Measurements from ENCODE around the gene ULK4. TPM values are rescaled to one million over a fixed set of nuclear protein-coding genes. Genes with fewer than 3 reads are reported as not detected.
"Not testable (repeated sequence)": the region's sequence is repeated elsewhere in the genome, so short reads cannot be mapped to it uniquely, and the experiment has no call there.

Gene ULK4
- total RNA-seq, 1 donor, result 23.2 TPM

GRCh38 chr3:41960826-41961750, 815 bp downstream of the ULK4 start:
- peak; percentile 39 to 71 (median 63) for DNase-seq (ENCODE audit: low read depth in 2 of 3, low spot score in 2 of 3)

GRCh38 chr3:41956574-41956973, 5.3 kb downstream of the ULK4 start:
- DNase-seq (ENCODE audit: low read depth in 2 of 3, low spot score in 2 of 3), result no peak

DNA sequence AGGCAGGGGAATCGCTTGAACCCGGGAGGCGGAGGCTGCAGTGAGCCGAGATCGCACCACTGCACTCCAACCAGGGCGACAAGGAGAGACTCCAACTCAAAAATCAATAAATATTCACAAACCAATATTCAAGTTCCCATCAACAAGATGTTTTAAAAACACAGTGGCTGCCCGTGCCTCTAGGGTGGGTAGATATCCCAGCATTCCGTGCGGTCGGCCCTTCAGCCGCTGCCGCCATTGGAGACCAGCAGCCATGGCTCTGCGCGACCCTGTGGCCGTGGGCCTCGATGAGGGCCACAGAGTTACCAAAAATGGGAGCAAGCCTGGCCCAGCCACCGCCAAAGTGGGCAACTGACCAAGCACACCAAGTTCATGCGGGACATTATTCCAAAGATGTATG, 6.7 kb downstream of the ULK4 start:
- DNase-seq (ENCODE audit: low read depth in 2 of 3, low spot score in 2 of 3), result no peak

DNA sequence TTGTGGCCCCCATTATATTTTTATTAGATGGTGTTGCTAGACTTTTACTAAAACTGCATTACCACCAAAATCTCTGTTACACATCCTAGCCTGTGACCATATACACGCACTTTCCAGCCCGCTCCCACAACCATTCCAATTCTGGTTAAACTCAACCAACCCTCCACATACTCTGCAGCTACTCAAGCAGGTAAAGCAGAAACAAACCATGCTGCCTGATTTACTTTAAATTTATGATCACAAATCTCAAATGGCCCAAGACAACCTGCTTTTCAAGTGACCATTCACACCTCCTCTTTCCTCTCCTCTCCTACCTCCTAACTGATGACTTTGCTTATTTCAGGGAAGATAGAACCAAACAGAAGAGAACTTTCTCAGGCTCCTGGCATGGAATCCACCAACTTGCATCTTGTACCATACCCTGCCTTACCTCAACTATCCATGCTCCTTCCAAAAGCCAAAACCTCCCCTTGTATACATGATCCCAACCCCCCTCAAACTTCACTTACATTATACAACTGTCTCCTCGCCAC, 18.5 kb downstream of the ULK4 start:
- DNase-seq (ENCODE audit: low read depth in 2 of 3, low spot score in 2 of 3), result no peak

- no peak for DNase-seq (ENCODE audit: low read depth in 2 of 3, low spot score in 2 of 3)
These were observed 21.5 kb downstream of the ULK4 start for GRCh38 chr3:41940393-41940792.

GRCh38 chr3:41936384-41936783, 25.5 kb downstream of the ULK4 start:
- no peak for DNase-seq (ENCODE audit: low read depth in 2 of 3, low spot score in 2 of 3)

DNA sequence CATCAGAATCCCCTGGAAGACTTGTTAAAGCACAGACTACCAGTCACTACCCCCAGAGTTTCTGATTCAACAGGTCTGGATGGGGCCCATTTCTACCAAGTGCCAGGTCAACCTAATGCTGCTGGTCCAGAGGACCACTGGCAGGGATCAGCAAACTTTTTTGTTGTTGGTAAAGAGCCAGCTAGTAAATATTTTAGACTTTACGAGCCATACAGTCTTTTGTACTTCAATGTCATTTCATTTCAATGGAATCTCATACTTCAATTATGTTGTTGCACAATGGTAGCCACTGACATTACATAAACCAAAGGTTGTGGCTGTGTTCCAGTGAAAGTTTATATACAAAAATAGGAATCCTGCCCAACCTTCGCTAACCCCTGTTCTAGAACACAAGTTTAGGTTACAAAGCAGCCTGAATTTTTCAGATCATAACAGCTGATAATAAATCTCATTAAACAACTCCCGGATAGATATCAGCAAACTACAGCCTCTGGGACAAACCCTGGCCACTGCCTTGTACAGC, 28.7 kb downstream of the ULK4 start:
- no peak for DNase-seq (ENCODE audit: low read depth in 2 of 3, low spot score in 2 of 3)

GRCh38 chr3:41932464-41932863, 29.4 kb downstream of the ULK4 start:
- no peak for DNase-seq (ENCODE audit: low read depth in 2 of 3, low spot score in 2 of 3)

DNA sequence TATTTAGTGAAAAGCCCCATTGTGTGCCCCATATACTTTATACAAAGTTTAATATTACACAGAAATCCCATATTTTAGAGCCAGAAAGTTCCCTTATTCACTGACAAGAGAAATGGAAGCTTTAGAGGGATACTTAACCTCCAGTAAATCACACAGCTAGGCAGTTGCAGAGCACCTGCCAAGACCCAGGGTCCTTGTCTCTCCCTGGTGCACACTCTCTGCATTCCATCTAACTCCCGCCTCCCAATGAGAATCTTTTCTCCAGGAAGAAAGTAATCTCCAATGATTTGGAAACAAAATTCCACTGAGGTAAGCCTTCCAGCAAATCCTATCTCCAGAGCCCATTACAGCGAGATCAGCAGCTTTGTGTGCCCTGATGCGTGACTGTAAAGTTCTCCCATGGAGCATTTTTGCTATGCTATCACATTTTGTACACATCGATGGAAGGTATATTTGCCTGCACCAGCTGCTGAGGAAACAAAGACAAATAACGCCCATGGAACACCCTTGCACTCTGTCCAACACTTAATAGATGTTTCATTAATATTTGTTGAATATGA, 41.4 kb downstream of the ULK4 start:
- DNase-seq (ENCODE audit: low read depth in 2 of 3, low spot score in 2 of 3), result no peak

DNA sequence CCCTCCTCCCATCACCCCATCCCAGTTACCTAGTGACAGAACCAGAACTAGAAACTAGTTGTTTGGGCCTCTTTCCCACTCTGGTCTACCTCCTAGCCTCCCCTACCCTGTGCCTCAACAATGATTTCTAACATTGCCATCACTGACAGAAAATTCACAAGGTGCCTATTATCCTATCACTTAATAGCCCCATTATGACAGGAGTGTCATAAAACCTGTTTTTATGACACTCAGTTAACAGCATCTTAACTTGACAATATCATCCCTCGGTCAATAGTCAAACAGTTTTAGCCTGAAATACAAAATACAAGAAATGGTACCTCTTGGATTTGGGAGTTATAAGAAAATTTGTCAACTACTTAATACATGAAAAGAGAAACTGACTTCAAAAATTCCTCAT, 46.5 kb downstream of the ULK4 start:
- no peak for DNase-seq (ENCODE audit: low read depth in 2 of 3, low spot score in 2 of 3)

DNA sequence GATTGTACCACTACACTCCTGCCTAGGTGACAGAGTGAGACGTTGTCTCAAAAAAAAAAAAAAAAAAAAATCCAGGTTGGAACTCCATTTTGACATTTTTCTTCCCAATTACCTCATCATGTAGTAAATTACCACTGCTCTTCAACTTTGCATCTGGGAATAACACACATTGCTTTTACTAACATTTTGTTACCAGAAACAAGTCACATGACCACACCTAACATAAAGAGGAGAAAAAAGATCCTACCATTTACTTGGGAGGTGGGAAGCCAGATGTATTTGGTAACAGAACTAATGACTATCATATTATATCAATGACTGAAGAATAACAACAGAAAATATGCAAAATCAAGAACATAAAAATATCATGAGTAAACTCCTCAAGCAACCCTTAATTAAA, 49.6 kb downstream of the ULK4 start:
- DNase-seq (ENCODE audit: low read depth in 2 of 3, low spot score in 2 of 3), result no peak

DNA sequence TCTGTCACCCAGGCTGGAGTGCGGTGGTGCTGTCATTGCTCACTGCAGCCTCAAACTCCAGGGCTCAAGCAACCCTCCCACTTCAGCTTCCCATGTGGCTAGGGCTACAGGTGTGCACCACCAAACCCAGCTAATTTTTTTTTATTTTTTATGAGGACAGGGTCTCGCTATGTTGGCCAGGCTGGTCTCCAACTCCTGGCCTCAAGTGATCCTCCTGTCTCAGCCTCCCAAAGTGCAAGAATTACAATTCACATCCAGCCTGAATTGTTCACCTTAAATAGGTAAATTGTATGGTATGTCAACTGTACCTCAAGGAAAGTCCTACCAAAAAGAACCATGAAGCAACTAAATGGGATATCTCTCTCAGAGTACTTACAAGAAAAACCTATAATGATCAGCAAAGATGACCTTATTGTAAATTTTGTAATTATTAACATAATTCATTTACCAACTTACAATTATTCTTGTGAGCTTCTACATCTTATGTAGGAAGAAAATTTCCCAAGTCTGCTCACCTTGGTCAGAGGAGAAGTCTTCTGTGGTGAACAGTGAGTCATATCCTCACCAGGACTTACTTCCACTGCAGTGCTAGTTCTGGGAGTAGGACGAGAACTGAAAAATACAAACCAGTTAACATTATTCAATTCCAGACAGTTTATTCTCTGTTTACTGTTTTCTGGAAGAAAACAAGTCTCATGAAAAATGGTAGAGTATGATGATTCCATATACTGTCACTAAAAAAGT, 54.4 kb downstream of the ULK4 start:
- no peak for DNase-seq (ENCODE audit: low read depth in 2 of 3, low spot score in 2 of 3)

GRCh38 chr3:41900265-41900664, 61.6 kb downstream of the ULK4 start:
- DNase-seq (ENCODE audit: low read depth in 2 of 3, low spot score in 2 of 3), result no peak

GRCh38 chr3:41898631-41899030, 63.3 kb downstream of the ULK4 start:
- DNase-seq (ENCODE audit: low read depth in 2 of 3, low spot score in 2 of 3), result no peak

DNA sequence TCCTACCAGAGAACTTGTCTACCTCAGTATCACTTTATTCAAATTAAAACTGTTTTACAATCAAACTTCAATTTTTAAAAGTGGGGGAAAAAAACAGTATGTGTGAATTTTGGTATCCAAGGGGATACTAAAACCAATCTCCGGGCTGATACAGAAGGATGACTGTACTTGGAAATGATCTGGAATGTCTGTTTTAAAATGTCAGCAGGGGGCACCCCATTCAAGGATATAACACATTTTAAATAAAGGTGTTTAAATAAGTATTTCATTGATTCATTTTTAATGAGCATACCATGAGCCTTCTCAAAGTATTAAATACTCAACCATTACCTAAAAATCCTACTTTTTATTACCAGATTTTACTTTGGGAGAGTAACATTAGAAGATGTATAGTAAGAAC, 67.9 kb downstream of the ULK4 start:
- DNase-seq (ENCODE audit: low read depth in 2 of 3, low spot score in 2 of 3), result peak in 2 of 3 donors; percentile 23 to 70

DNA sequence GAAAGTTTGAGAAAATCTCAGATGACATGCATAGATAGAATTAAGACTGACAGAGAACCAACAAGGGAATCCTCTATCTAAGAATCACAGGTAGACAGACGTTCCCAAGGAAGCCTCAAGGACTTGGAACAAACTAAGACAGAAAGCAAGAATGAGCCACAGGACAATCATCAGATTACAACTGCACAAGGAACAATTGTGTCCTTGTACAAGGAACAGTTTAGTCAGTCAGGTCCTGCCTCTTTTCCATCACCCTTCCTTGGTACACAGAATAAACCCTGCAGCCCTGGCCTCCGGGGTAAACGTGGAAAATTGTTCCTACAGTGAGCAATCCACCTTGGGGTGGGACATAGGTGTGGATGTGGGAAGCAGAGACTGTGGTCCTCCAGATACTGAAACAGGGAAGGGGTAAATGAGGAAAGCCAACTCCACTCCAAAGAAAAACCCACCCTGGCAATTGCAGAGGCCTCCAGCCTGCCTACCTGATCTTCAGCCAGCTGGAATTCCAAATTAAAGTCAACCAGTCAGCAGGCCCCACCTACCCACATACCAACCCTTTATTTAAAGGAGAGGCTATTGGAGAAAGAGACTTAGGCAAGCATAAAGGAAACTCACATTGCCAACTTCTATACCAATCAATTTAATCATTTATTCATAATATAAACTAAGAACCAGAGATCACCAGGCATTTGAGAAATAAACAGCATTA, 73.4 kb downstream of the ULK4 start:
- DNase-seq (ENCODE audit: low read depth in 2 of 3, low spot score in 2 of 3), result no peak

DNA sequence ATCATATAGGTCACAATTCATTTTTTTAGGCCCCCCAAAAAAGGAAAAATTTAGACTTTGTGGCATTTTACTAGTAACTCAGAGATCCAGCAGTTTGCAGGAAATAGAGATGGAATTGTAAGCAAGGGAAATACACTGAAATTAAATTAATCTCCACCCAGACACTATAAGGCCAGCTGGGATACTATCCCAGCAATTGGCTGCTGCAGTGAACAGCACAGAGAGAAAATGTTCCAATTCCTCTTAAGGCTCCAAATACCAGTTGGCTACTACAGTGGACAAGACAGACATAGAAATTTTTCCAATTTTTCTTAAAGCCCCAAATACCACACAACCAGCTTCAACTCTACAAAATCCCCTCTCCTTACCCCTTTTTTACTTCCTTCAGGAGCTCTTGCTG, 78.9 kb downstream of the ULK4 start:
- no peak for DNase-seq (ENCODE audit: low read depth in 2 of 3, low spot score in 2 of 3)

- DNase-seq (ENCODE audit: low read depth in 2 of 3, low spot score in 2 of 3), result peak in 2 of 3 donors; percentile 35 to 73
These were observed 80.6 kb downstream of the ULK4 start for GRCh38 chr3:41881233-41881821.

DNA sequence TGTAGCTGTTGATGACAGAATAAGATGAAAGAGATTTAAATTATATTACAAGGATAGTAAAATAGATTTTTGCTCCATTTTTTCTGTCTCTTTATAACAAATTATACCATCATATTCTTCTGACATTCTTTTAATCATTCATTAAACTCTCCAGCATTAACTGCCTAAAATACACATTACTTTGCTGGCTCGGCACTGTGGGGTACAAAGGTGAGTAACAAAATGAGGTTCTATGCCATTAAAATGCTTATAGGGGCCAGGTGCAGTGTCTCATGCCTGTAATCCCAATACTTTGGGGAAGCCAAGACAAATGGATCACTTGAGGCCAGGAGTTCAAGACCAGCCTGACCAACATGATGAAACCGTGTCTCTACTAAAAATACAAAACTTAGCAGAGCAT, 81.5 kb downstream of the ULK4 start:
- DNase-seq (ENCODE audit: low read depth in 2 of 3, low spot score in 2 of 3), result no peak

- DNase-seq (ENCODE audit: low read depth in 2 of 3, low spot score in 2 of 3), result not testable (repeated sequence)
These were observed 84.2 kb downstream of the ULK4 start for GRCh38 chr3:41877741-41878140.

Measured in hematopoietic multipotent progenitor cell (in vitro differentiated cells).